Right lobe of liver (tissue), 4 donors: Measurements from ENCODE around the gene REPS2.

Source experiments
- CTCF ChIP-seq, 4 donors: fragments of 200-600 bp in 3 of 4; fragments of 450-650 bp in 1 of 4; IDR thresholded peaks; one replicate each; pipeline versions ENCODE4 v1.5.1 to v1.8.0; 2016 to 2022; ENCODE audit warnings: antibody characterized with exemption in 4 of 4, mild to moderate bottlenecking in 2 of 4
- POLR2A ChIP-seq: fragments of 450-650 bp; IDR thresholded peaks from one replicate; pipeline ENCODE4 v1.6.1; 2017; ENCODE audit warnings: antibody characterized with exemption, mild to moderate bottlenecking
- donor health status: DM: no; HTN: no; CAD: no.
- donor health status: DM: no; HTN: no; CAD: no.
- donor health status: DM: no; HTN: yes; CAD: no.

GRCh38 chrX:17025621-17026302 lies 79.3 kb downstream of the REPS2 start:
- TF ChIP-seq CTCF (IDR thresholded peaks at IDR 0.05) = no peak
- no peak for TF ChIP-seq POLR2A
